ENCODE results near the gene ANXA6.
"Not testable (repeated sequence)": the region's sequence is repeated elsewhere in the genome, so short reads cannot be mapped to it uniquely, and the experiment has no call there.

Gene ANXA6

GRCh38 chr5:151157426-151158286, at the start of gene ANXA6:
Gene ANXA6 (minus strand): TSS chr5:151157779. CDS start chr5:151147901, 9,878 bp downstream.
- peak; percentile 35 to 44 for DNase-seq

- no peak for DNase-seq
Observed at GRCh38 chr5:151205411-151205810, 47.8 kb upstream of the ANXA6 start.

- DNase-seq, result no peak
Observed at GRCh38 chr5:151204051-151204450, 46.5 kb upstream of the ANXA6 start.

GRCh38 chr5:151202381-151203139, 45.0 kb upstream of the ANXA6 start:
- no peak for DNase-seq

GRCh38 chr5:151200913-151201595, 43.5 kb upstream of the ANXA6 start:
- no peak for DNase-seq

GRCh38 chr5:151199581-151200185, 42.1 kb upstream of the ANXA6 start:
- DNase-seq, result no peak

- DNase-seq, result no peak
Observed at GRCh38 chr5:151198861-151199260, 41.3 kb upstream of the ANXA6 start.

- not testable (repeated sequence) for DNase-seq
Observed at GRCh38 chr5:151197291-151197600, 39.7 kb upstream of the ANXA6 start.

GRCh38 chr5:151196556-151197290, 39.1 kb upstream of the ANXA6 start:
- DNase-seq, result no peak

- no peak for DNase-seq
Observed at GRCh38 chr5:151195622-151196021, 38.0 kb upstream of the ANXA6 start.

GRCh38 chr5:151192626-151193025, 35.0 kb upstream of the ANXA6 start:
- DNase-seq, result no peak

- DNase-seq, result no peak
Observed at GRCh38 chr5:151191661-151192060, 34.1 kb upstream of the ANXA6 start.

- no peak for DNase-seq
Observed at GRCh38 chr5:151189151-151189550, 31.6 kb upstream of the ANXA6 start.

GRCh38 chr5:151186538-151186937, 29.0 kb upstream of the ANXA6 start:
- DNase-seq, result no peak

GRCh38 chr5:151186052-151186451, 28.5 kb upstream of the ANXA6 start:
- no peak for DNase-seq

- DNase-seq, result no peak
Observed at GRCh38 chr5:151184316-151185042, 26.9 kb upstream of the ANXA6 start.

- DNase-seq, result no peak
Observed at GRCh38 chr5:151183456-151184245, 26.1 kb upstream of the ANXA6 start.

GRCh38 chr5:151182976-151183375, 25.4 kb upstream of the ANXA6 start:
- DNase-seq, result no peak

- DNase-seq, result no peak
Observed at GRCh38 chr5:151182524-151182900, 24.9 kb upstream of the ANXA6 start.

- no peak for DNase-seq
Observed at GRCh38 chr5:151181818-151182523, 24.4 kb upstream of the ANXA6 start.

Data from NCI-H187 (cell line).